MM.1S (cell line): Measurements from ENCODE around the gene HIBCH.

ENCODE experiments used
- CTCF ChIP-seq: fragments of 300-600 bp; sonication (generic); IDR thresholded peaks from 2 replicates; pipeline ENCODE4 v1.5.1; 2016; ENCODE audit warnings: antibody characterized with exemption, low read length, mixed read lengths
- EZH2 ChIP-seq: fragments of 300-600 bp; sonication (generic); optimal IDR thresholded peaks from 2 replicates; pipeline ENCODE3; 2017; ENCODE audit warnings: low read depth, mild to moderate bottlenecking, antibody characterized with exemption, low read length, mixed read lengths
- EZH2phosphoT487 ChIP-seq: fragments of 300-600 bp; sonication (generic); IDR thresholded peaks from 2 replicates; pipeline ENCODE4 v1.6.1; 2018; ENCODE audit warnings: antibody characterized with exemption, low read length

GRCh38 chr2:190167702-190168101 lies 151.9 kb downstream of the HIBCH start:
- no peak for TF ChIP-seq CTCF
- TF ChIP-seq EZH2phosphoT487 = no peak
- no peak for TF ChIP-seq EZH2
